ENCODE data around the gene BORCS8.

- TF ChIP-seq CTCF (IDR thresholded peaks at IDR 0.05) (no peak), POLR2A (IDR thresholded peaks at IDR 0.05) (peak in 1 of 2 donors; percentile 52)
These were observed 53.6 kb downstream of the BORCS8 start, which contains the start of gene TMEM161A for GRCh38 chr19:19138109-19138981.

All from Peyer's patch (tissue), 4 donors.